SK-N-MC (cell line): ENCODE measurements around the gene SLC25A53.

ENCODE experiments used
- DNase-seq: peaks from one replicate; pipeline ENCODE4 v3.0.0-alpha.2; 2011; ENCODE audit warnings: low read depth, low spot score
- H3K27ac ChIP-seq: fragments of 200-600 bp; sonication (generic); 2 replicates; pipeline ENCODE4 v1.5.1; 2016; ENCODE audit warnings: mixed run types
- H3K36me3 ChIP-seq: fragments of 200-600 bp; sonication (generic); 2 replicates; pipeline ENCODE4 v1.6.1; 2017; ENCODE audit warnings: antibody characterized with exemption, low read length, mixed read lengths; ENCODE audit not compliant: insufficient read depth
- H3K4me3 ChIP-seq: fragments of 200-600 bp; sonication (generic); 2 replicates; pipeline ENCODE4 v1.5.1; 2016
- H3K9ac ChIP-seq: fragments of 200-600 bp; sonication (generic); 2 replicates; pipeline ENCODE4 v1.8.0; 2017; ENCODE audit warnings: mixed run types, mixed read lengths; ENCODE audit not compliant: insufficient read length
- H3K9me3 ChIP-seq: fragments of 200-600 bp; sonication (generic); 2 replicates; pipeline ENCODE4 v1.6.1; 2017; ENCODE audit warnings: low read depth, mild to moderate bottlenecking, antibody characterized with exemption, low read length, moderate library complexity, mixed read lengths
- EZH2 ChIP-seq: fragments of 200-600 bp; sonication (generic); IDR thresholded peaks from one replicate; pipeline ENCODE4 v1.6.1; 2017; ENCODE audit warnings: antibody characterized with exemption
- FOXP2 ChIP-seq: optimal IDR thresholded peaks from 2 replicates; pipeline ENCODE3; 2011; ENCODE audit warnings: mild to moderate bottlenecking, moderate library complexity; ENCODE audit not compliant: insufficient read depth; ENCODE audit errors: extremely low read length, control extremely low read depth
- POLR2AphosphoS5 ChIP-seq: IDR thresholded peaks from 2 replicates; pipeline ENCODE4 v1.6.1; 2012; ENCODE audit warnings: mild to moderate bottlenecking, low read depth, low read length, borderline replicate concordance

SLC25A53 gene

DNA sequence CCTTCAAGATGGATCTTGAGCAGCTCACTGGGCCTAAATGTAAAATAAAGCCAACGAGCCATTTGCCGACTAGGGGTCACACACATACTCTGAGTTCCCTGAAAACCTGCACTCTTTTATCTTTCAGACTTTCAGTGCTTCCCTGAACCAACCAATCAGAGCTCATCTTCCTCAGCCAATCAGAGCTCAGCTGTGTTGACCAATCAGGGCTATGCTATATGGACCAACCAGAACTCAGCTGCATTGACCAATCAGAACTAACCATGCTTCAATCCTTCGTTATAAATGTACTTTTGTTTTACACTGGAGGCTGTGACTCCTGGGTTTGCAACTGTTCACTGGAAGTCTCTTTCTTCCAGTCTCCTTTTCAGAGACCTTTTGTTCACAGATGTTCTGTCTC is 19.3 kb downstream of the SLC25A53 start:
- Histone ChIP-seq H3K36me3 (no peaks in the 10 kb centered on the region), H3K4me3 (no peak overlapping the region), H3K27ac (no peak overlapping the region), H3K9ac (no peak overlapping the region), H3K9me3 (no peaks in the 10 kb centered on the region)
- TF ChIP-seq EZH2 (no peak), FOXP2 (no peak), POLR2AphosphoS5 (no peak)
- no peak for DNase-seq

DNA sequence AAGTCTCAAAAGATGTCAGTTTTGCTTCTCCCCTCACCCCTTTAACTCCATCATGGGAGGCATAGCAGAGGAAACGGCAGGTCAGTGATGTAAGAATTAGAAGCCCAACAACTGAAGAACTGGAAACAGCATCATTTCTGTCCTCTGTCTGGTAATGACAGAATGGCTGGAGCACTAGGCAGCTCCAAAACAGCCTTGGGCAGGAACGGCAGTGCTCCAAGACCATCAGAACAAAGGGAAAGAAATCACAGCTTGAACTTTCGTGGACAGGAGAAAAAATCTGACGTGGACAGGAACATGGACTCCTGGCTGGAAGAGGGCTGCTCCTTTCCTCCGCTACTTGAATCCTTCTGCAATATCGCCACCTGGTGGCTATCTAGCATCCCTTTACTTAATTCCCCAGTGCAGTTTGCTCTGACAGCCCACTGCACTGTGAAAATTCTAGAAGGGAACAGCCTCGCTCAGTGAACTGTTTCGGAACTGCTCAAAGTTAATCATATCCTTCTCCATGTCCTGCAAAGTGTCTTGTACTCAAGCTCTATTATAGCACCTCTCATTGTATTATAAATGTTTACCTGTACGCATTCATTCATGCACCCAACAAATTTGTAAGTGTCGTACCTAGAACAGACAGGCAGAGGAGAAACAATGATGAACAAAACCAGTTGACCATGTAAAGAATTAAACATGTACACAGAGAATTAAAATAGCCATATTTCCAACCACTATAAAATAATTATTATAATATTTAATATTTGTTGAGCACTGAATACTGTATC is 20.4 kb downstream of the SLC25A53 start:
- TF ChIP-seq POLR2AphosphoS5, result no peak
- no peak for TF ChIP-seq FOXP2
- TF ChIP-seq EZH2, result no peak

DNA sequence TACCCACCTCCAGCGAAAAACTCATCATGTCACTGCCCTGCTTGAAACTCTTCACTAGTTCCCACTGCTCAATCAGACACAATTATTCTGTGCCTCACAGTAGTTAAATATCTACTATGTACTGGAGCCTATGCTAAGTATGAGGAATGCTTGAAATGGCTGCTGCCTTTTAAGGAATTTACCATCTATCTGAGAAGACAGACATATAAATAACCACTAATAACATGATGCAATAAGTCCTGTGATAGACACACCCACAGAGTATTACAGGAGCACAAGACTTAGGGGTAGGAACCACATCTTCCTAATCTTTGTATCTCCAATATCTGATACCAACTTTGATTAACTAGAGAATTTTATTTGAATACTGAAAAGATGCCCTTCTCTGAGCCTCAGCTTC is 21.1 kb downstream of the SLC25A53 start:
- H3K9me3 ChIP-seq, result no peaks in the 10 kb centered on the region
- TF ChIP-seq POLR2AphosphoS5 (no peak), EZH2 (no peak), FOXP2 (no peak)
- no peak for DNase-seq
- no peak overlapping the region for H3K4me3 ChIP-seq
- H3K27ac ChIP-seq, result no peak overlapping the region
- no peak overlapping the region for H3K9ac ChIP-seq
- H3K36me3 ChIP-seq, result no peaks in the 10 kb centered on the region

More for the DNA sequence above, 20.4 kb downstream of the SLC25A53 start:
- Histone ChIP-seq H3K4me3 (0 out of 2 replicates have a peak overlapping the region, but pooled peaks have one; percentile 25), H3K9me3 (no peaks in the 10 kb centered on the region), H3K36me3 (no peaks in the 10 kb centered on the region), H3K9ac (no peak overlapping the region), H3K27ac (no peak overlapping the region)
- DNase-seq, result peak; percentile 40

DNA sequence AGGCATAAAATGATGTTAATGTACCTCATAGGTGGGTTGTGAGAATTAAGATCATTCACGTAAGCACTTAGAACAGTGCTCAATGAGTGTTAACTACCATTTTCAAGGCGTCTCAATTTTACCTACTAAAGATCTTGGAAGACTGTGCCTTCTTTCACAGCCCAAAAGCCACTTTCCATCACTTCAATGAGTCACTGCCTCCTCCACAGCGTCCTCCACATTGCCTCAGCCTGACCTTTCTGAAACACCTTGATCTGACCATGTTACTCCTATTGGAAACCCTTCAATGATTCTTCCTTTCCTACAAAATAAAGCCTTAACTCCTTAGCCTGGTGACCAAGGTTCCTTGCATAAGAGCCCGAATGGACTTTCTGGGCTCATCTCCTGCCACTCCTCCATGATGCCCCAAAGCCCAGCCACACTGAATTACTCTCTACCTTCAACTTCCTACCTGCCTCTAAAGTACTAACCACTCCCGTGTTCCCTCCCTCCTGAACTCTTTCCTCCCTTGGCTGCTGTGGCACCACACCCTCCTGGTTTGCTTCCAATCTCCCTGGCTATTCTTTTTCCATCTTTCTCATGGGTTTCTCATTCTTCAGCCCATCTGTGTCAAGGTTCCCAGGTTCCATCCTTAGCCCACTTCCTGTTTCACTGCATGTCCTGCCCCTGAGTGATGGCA is 22.1 kb downstream of the SLC25A53 start:
- no peak overlapping the region for H3K4me3 ChIP-seq
- H3K9me3 ChIP-seq, result no peaks in the 10 kb centered on the region
- H3K27ac ChIP-seq, result no peak overlapping the region
- no peak overlapping the region for H3K9ac ChIP-seq
- H3K36me3 ChIP-seq, result no peaks in the 10 kb centered on the region
- no peak for TF ChIP-seq EZH2
- TF ChIP-seq POLR2AphosphoS5, result no peak
- no peak for DNase-seq

DNA sequence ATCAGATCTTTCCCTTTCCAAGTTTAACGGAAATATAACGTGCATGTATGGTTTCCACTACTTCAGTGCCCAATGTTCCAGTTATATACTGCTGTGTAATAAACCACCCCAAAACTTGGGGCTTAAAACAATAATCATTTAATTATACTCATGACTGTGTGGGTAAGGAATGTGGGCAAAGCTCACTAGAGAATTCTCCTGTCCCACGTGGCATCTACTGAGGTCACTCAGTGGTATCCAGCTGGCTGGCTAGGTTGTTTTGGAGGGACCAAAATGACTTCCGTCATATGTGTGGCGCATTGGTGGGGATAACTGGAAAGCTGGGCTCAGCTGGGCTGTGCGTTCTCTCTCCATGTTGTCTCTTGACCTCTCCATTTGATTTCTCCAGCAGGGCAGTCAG is 26.0 kb downstream of the SLC25A53 start:
- no peak for DNase-seq
- H3K36me3 ChIP-seq, result no peaks in the 10 kb centered on the region
- no peak overlapping the region for H3K4me3 ChIP-seq
- no peak for TF ChIP-seq POLR2AphosphoS5
- TF ChIP-seq FOXP2, result no peak
- no peak for TF ChIP-seq EZH2
- H3K9ac ChIP-seq, result no peak overlapping the region
- no peak overlapping the region for H3K27ac ChIP-seq
- no peaks in the 10 kb centered on the region for H3K9me3 ChIP-seq

DNA sequence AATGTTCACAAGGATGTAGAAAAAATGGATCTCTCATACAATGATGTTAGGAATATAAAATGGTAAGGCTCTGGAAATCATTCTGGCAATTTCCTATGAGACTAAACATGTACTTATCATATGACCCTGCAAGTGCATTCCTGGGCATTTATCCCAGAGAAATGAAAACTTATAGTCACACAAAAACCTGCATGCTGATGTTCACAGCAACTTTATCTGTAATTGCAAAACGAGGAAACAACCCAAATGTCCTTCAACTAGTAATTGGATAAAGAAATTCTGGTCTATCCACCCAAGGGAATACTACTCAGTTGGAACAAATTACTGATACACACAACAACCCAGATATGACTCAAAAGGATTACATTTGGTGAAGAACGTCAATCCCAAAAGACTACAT is 30.0 kb downstream of the SLC25A53 start:
- Histone ChIP-seq H3K9ac (no peak overlapping the region), H3K36me3 (no peaks in the 10 kb centered on the region), H3K4me3 (no peak overlapping the region), H3K27ac (no peak overlapping the region), H3K9me3 (no peaks in the 10 kb centered on the region)
- TF ChIP-seq POLR2AphosphoS5, result no peak
- TF ChIP-seq FOXP2, result no peak
- no peak for TF ChIP-seq EZH2
- no peak for DNase-seq

DNA sequence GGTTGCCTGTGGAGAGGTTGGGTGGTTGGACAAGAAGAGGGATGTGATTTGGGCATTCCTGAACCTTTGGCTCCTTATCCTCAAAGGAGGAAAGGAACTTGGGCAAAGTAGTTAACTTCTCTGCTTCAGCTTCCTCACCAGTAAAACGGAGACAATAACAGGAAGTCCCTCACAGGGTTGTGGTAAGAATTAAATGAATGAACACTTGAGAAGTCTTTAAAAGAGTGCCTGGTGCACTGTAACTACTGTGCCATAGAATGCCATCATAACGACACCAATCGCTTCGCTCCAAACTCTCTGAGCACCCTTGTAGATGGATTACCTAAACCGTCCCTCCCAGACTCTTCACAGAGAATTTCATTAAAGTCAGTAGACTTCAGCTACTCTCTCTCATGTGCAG is 34.0 kb downstream of the SLC25A53 start:
- H3K9me3 ChIP-seq, result no peaks in the 10 kb centered on the region
- H3K4me3 ChIP-seq, result no peak overlapping the region
- H3K9ac ChIP-seq, result no peak overlapping the region
- no peak for TF ChIP-seq FOXP2
- no peak for TF ChIP-seq EZH2
- no peak for TF ChIP-seq POLR2AphosphoS5
- DNase-seq, result no peak
- H3K36me3 ChIP-seq, result no peaks in the 10 kb centered on the region
- no peak overlapping the region for H3K27ac ChIP-seq

GRCh38 chrX:104118765-104119164 is 38.0 kb downstream of the SLC25A53 start:
- Histone ChIP-seq H3K9me3 (no peaks in the 10 kb centered on the region), H3K4me3 (no peak overlapping the region), H3K9ac (no peak overlapping the region), H3K36me3 (no peaks in the 10 kb centered on the region), H3K27ac (no peak overlapping the region)
- DNase-seq, result no peak
- TF ChIP-seq EZH2 (no peak), POLR2AphosphoS5 (no peak), FOXP2 (no peak)
